SH-SY5Y (cell line): ENCODE measurements around the gene RASA2.

Experiments
- GATA2 ChIP-seq: IDR thresholded peaks from 2 replicates; pipeline ENCODE4 v1.6.1; 2011; ENCODE audit warnings: mild to moderate bottlenecking, low read depth, low read length
- GATA3 ChIP-seq: IDR thresholded peaks from 2 replicates; pipeline ENCODE4 v1.6.1; 2011; ENCODE audit warnings: low read depth, mild to moderate bottlenecking, low read length, moderate library complexity

Gene RASA2

DNA sequence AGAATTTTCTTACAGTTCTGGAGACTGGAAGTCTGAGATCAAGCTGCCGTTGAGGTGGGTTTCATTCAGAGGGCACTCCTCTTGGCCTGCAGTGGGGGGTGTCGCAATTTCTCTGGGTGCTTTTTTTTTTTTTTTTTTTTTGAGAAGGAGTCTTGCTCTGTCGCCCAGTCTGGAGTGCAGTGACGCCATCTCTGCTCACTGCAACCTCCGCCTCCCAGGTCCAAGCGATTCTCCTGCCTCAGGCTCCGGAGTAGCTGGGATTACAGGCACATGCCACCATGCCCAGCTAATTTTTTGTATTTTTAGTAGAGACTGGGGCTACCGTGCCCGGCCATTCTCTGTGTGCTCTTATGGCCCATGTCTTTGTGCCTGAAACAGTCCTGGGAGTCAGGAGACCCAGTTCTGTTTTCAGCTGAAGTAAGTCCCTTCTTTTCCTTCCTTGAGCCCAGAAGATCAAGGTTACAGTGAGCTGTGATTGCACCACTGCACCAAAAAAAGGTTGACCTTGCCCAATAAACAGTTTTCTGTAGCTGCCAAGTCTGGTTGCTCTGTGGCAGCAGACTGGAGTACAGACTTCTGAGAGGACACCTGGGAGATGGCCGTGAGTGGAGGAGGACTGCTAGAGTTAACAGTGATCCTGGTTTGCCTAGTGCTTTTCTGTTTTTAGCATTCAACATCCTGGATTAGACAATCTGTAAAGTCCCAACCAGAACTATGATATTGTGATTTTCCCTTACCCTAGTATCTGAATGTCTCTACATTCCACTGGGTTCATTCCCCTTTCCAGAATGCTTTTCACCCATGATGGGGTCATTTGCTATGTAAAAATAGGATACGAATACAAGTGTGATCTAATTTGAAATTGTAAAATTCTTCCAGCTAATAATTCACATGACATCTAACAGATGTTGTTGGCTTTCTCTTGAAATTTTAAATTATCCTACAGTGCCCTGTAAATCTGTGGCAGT is 174.7 kb downstream of the RASA2 start:
- TF ChIP-seq GATA3, result no peak
- TF ChIP-seq GATA2, result no peak

DNA sequence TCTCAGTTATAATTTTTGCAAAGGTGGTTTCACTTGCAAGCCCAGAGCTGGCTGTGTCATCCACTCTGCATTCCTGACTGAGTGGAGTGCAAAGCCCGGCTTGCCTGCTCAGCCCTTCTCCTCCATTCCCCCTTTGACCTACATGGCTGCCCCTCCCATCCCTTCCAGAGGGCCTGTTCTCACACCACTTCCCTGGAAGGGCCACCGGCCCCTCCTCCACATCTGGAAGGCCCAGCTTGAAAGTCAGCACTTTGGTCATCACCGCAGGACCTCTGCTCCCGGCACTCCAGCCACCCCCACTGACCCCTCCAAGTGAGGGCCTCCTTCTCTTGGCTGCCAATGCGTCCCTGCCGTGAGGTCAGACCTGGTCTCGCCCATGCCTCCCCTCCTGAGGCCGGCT is 177.2 kb downstream of the RASA2 start:
- TF ChIP-seq GATA3 (no peak), GATA2 (no peak)
